ENCODE measurements around the gene CLEC1A. TPM values are rescaled to one million over a fixed set of nuclear protein-coding genes. Genes with fewer than 3 reads are reported as not detected.

CLEC1A gene
- total and polyA plus RNA-seq, 11 donors: 1.2 to 7.3 (median 2.5) TPM

DNA sequence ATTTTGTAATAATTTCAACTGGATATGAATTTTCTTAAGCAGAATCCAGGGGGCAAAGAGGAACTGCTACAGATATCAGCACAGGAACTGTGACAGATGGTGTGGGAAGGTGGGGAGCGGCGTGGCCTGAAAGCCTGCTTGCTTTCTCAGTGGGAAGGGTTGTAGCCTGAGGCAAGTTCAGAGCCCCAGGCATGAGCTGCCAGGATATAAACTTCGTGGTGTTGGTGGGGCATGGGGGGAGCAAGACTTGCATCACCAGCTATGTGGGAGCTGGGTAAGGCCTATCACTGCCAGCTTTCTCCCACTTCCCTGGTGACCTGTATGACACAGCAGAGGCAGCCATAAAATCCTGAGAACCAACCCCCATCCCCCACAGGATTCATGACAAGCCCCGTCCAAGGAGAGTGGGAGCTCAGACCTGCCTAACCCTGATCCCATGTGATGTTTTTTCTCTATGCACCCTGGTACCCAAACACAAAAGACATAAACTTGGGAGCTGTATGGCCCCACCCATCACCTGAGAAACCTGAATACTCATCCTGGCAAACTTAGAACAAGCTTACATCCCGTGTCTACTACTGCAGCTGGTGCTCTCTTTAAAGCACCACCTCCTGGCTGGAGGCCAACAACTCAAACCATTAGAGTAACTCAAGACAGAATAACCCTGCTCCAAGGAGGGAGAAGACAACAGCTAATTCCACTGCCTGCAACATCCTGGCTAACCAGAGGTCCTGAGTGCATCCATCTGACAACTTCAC lies 16.5 kb downstream of the CLEC1A start:
- no peak for DNase-seq
- intact Hi-C loops (cut with DNase I): no loop called here
- whole genome bisulfite sequencing, 4 donors: 66 to 74% (median 69%) methylated on average over 5 of the region's 5 CpGs

DNA sequence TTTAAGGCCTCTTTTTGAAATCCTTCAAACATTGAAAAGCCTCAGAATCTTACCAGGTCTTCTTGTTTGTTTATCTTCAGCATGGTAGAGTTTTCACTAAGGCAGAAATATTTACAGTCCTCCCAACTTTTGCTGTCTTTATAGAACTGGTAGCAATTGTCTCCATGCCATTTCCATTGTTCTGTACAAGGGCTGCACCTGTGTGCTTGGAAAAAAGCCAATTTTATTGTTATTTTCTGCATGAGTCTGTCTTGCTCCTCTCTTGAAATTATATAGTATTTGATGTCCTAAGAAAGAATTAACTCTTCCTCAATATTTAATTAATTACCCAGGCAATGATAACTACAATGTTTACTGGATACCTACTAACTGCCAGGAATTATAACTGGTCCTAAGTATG lies 23.3 kb downstream of the CLEC1A start:
- intact Hi-C loops (cut with DNase I): no loop called here
- H3K36me3 ChIP-seq: peaks cover 0 to 31% (median 3%) of the 10 kb centered on the region in 9 donors
- TF ChIP-seq POLR2A (IDR thresholded peaks at IDR 0.05): no peak
- TF ChIP-seq, protein P1, sequence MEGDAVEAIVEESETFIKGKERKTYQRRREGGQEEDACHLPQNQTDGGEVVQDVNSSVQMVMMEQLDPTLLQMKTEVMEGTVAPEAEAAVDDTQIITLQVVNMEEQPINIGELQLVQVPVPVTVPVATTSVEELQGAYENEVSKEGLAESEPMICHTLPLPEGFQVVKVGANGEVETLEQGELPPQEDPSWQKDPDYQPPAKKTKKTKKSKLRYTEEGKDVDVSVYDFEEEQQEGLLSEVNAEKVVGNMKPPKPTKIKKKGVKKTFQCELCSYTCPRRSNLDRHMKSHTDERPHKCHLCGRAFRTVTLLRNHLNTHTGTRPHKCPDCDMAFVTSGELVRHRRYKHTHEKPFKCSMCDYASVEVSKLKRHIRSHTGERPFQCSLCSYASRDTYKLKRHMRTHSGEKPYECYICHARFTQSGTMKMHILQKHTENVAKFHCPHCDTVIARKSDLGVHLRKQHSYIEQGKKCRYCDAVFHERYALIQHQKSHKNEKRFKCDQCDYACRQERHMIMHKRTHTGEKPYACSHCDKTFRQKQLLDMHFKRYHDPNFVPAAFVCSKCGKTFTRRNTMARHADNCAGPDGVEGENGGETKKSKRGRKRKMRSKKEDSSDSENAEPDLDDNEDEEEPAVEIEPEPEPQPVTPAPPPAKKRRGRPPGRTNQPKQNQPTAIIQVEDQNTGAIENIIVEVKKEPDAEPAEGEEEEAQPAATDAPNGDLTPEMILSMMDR (IDR thresholded peaks at IDR 0.05): no peak
- no peaks in the 10 kb centered on the region for H3K9me3 ChIP-seq
- no peak for ATAC-seq
- DNase-seq: no peak
- H3K4me3 ChIP-seq: no peak overlapping the region
- H3K4me1 ChIP-seq: peaks cover 0 to 5% (median 0%) of the 10 kb centered on the region in 12 donors
- H3K27ac ChIP-seq: no peak overlapping the region
- H3K27me3 ChIP-seq: no peaks in the 10 kb centered on the region

More for the DNA sequence above, 16.5 kb downstream of the CLEC1A start:
- Histone ChIP-seq H3K27ac (no peak overlapping the region), H3K4me3 (no peak overlapping the region), H3K4me1 (peaks cover 0 to 8% (median 0%) of the 10 kb centered on the region in 12 donors), H3K9me3 (peaks cover 0 to 16% (median 9%) of the 10 kb centered on the region in 12 donors), H3K27me3 (no peaks in the 10 kb centered on the region), H3K36me3 (peaks cover 0 to 15% (median 0%) of the 10 kb centered on the region in 9 donors)
- TF ChIP-seq, protein P1 (IDR thresholded peaks at IDR 0.05): no peak
- no peak for TF ChIP-seq POLR2A (IDR thresholded peaks at IDR 0.05)
- ATAC-seq: no peak

DNA sequence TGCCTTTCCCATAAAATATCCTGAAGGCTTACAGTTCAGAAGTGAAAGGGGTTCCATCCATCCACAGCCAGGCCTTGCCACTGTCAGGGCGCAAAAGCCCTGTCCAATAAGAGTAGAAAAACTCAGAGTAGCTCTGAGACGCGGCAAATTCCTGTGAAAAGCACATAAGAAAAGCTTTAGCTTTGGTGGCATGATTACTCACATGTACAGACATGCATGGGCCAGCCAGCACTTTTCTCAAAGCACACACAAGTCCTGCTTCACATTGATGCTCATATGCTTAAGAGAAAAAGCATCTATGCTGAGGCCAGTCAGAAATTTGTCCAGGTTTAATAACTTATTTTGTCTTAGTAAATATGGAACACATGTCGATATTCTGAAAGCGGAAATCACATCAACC lies 25.5 kb downstream of the CLEC1A start:
- TF ChIP-seq, protein P1 (IDR thresholded peaks at IDR 0.05): no peak
- TF ChIP-seq POLR2A (IDR thresholded peaks at IDR 0.05): no peak
- WGBS, 4 donors: 96 to 98% (median 97%) methylated on average over 5 of the region's 5 CpGs
- ATAC-seq: no peak

DNA sequence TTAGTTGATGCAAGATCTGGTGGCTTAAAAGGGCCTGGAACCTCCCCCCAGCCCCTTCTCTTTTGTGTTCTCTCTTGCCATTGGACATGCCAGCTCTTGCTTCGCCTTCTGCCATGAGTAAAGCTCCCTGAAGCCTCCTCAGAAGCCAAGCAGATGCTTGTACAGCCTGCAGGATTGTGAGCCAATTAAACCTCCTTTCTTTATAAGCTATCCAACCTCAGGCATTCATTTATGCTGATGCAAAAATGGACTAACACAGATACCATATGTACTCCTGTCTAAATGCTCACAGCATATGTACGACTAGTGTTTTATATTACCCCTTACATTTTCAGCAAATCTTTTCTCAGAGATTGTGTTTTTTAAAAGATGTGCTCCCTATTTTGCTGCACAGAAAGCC lies 26.7 kb downstream of the CLEC1A start:
- DNase-seq (no peak), ATAC-seq (no peak)
- Histone ChIP-seq H3K4me1 (peaks cover 0 to 31% (median 10%) of the 10 kb centered on the region in 12 donors), H3K9me3 (no peaks in the 10 kb centered on the region), H3K36me3 (peaks cover 0 to 29% (median 3%) of the 10 kb centered on the region in 9 donors), H3K27me3 (no peaks in the 10 kb centered on the region), H3K27ac (no peak overlapping the region), H3K4me3 (no peak overlapping the region)
- 90 to 97% (median 94%) methylated on average over 2 of the region's 2 CpGs for WGBS, 4 donors
- intact Hi-C loops (cut with DNase I): no loop called here
- TF ChIP-seq, protein P1 (IDR thresholded peaks at IDR 0.05): no peak
- no peak for TF ChIP-seq POLR2A (IDR thresholded peaks at IDR 0.05)

More for the DNA sequence above, 25.5 kb downstream of the CLEC1A start:
- Histone ChIP-seq H3K36me3 (peaks cover 0 to 29% (median 3%) of the 10 kb centered on the region in 9 donors), H3K27ac (no peak overlapping the region), H3K4me1 (peaks cover 0 to 20% (median 8%) of the 10 kb centered on the region in 12 donors), H3K9me3 (no peaks in the 10 kb centered on the region), H3K4me3 (no peak overlapping the region), H3K27me3 (no peaks in the 10 kb centered on the region)
- no peak for DNase-seq
- intact Hi-C loops (cut with DNase I): no loop called here
